ENCODE measurements around the gene ASB8.

DNA sequence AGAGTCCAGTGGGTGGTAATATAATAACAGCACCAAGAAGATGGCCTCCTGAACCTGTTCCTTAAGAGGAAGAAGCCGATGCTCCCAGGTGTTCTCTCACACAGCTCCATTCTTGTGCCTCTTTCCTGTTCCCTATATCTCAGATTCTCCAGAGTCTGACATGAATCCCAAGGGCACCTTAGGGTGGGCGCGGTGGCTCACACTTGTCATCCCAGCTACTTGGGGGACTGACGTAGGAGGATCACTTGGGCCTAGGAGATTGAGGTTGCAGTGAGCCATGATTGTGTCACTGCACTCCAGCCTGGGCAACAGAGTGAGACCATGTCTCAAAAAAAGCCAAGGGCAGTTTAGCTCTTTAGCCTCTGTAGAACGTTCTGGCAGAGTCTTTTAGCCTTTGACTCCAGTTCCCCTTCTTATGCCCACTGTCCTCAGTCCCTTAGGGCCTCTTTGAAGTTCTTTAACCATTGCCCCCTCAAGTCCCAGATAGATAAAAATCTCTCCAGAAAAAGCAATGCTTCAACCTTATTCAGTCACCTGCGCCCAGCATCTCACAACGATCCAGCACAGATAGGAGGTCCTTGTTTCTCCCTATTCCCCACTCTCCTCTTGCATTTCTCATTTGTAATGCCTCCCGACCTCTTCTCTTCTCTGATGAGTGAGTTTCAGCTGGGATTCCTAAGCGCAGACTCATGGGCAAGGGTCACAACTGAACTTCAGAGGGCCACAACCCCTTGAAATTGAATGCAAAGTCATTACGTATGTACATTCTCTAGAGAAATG, 30.8 kb upstream of the ASB8 start:
- no peak for TF ChIP-seq TAF1 (IDR thresholded peaks at IDR 0.05; ENCODE audit: low read depth, low read length)
- no peak for TF ChIP-seq POLR2AphosphoS5 (IDR thresholded peaks at IDR 0.05; ENCODE audit: low read depth, low read length)
- TF ChIP-seq POLR2A (IDR thresholded peaks at IDR 0.05; ENCODE audit: low read depth, low read length), result no peak
- no peak for TF ChIP-seq SPI1 (IDR thresholded peaks at IDR 0.05; ENCODE audit: low read depth, low read length)
- TF ChIP-seq POU2F2 (IDR thresholded peaks at IDR 0.05; ENCODE audit: low read depth, low read length), result no peak

Data from GM12891 (cell line).